ACHN (cell line): ENCODE data around the gene SNAP47.

Source experiments
- DNase-seq: peaks from one replicate; pipeline ENCODE4 v3.0.0-alpha.2; 2015
- in situ Hi-C: cut with HindIII; loops from 2 replicates; pipeline ENCODE4 v1.10.0; 2017; ENCODE audit warnings: low sequenced_read_pairs, low pct_ligation_motif_present, low pct_unique_long_range_greater_than_20kb

The SNAP47 gene

GRCh38 chr1:227803933-227804332 is 68.7 kb downstream of the SNAP47 start:
- in situ Hi-C loops: no loop called here
- DNase-seq: no peak

- peak; percentile 42 for DNase-seq
- in situ Hi-C loops: no loop called here
Observed at GRCh38 chr1:227805606-227806197, 70.5 kb downstream of the SNAP47 start.

DNA sequence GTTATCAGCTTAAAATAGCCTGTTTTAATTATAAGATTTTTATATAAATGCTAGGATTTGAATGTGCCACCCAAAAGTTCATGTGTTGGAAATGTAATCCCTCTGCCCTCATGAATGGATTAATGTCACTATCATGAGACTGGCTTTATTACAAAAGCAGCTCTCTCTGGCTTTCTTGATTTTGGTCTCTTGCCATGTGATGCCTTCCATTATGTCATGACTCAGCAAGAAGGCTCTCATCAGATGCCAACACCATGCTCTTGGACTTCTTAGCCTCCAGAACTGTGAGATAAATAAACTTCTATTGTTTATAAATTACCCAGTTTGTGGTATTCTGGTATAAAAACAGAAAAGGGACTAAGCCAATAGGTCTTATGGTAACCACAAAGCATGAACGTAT is 73.3 kb downstream of the SNAP47 start:
- DNase-seq: no peak
- in situ Hi-C loops: no loop called here

- DNase-seq: no peak
- in situ Hi-C loops: no loop called here
Observed at GRCh38 chr1:227809026-227809425, 73.8 kb downstream of the SNAP47 start.

- no peak for DNase-seq
- in situ Hi-C loops: no loop called here
Observed at GRCh38 chr1:227813962-227814361, 78.7 kb downstream of the SNAP47 start.

- DNase-seq: no peak
- in situ Hi-C loops: no loop called here
Observed at GRCh38 chr1:227815468-227816409, 80.5 kb downstream of the SNAP47 start, which contains the start of gene PRSS38. TSS of gene PRSS38 (plus strand) at chr1:227815675. CDS start at chr1:227815717, 42 bp downstream.

GRCh38 chr1:227816750-227817446 is 81.7 kb downstream of the SNAP47 start:
- DNase-seq: no peak
- in situ Hi-C loops: no loop called here

- no peak for DNase-seq
- in situ Hi-C loops: no loop called here
Observed at GRCh38 chr1:227823537-227823936, 88.3 kb downstream of the SNAP47 start.

DNA sequence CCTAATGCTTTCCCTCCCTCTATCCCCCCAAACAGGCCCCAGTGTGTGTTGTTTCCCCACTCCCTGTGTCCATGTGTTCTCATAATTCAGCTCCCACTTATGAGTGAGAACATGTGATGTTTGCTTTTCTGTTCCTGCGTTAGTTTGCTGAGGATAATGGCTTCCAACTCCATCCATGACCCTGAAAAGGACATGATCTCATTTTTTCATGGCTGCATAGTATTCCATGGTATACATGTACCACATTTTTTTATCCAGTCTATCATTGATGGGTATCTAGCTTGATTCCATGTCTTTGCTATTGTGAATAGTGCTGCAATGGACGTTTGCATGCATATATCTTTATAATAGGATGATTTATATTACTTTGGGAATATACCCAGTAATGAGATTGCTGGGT is 89.0 kb downstream of the SNAP47 start:
- in situ Hi-C loops: no loop called here
- no peak for DNase-seq

- DNase-seq: no peak
- in situ Hi-C loops: no loop called here
Observed at GRCh38 chr1:227828786-227829185, 93.6 kb downstream of the SNAP47 start.
